IMR-90 (cell line): ENCODE results near the gene RAB20. TPM values are rescaled to one million over a fixed set of nuclear protein-coding genes. Genes with fewer than 3 reads are reported as not detected.

Experiments
- ATAC-seq: fragments of 200-7000 bp; cut with Tn5 transposase; 2 replicates; pipeline ENCODE4 v1.9.1; 2020; ENCODE audit warnings: low read depth, mild to moderate bottlenecking, moderate library complexity
- BruUV-seq: library from RNA; stranded (reverse); fragments of 400-500 nt; replicated peaks from 2 replicates; lab custom pipeline; 2021; lab: Mats Ljungman, UMichigan
- CTCF ChIA-PET: fragments of 300-600 bp; formaldehyde crosslinking; extraction: SDS; loops from one replicate; lab custom pipeline; 2021; ENCODE audit warnings: antibody characterized with exemption; lab: Yijun Ruan, JAX
- POLR2A ChIA-PET: fragments of 300-600 bp; sonication (Branson Sonifier 250); formaldehyde crosslinking; loops from one replicate; lab custom pipeline; 2022; ENCODE audit warnings: antibody characterized with exemption; ENCODE audit not compliant: unreplicated experiment; lab: Charles Lee
- DNase-seq: peaks from one replicate; pipeline ENCODE4 v3.0.0; 2013
- H2AFZ ChIP-seq: replicated peaks from 2 replicates; pipeline ENCODE3; 2013; ENCODE audit warnings: low read length, mild to moderate bottlenecking; ENCODE audit not compliant: poor library complexity
- H2AK5ac ChIP-seq: 2 replicates; pipeline ENCODE4 v1.6.1; 2013; ENCODE audit warnings: low read depth, low read length, inconsistent platforms
- H2AK9ac ChIP-seq: replicated peaks from 2 replicates; pipeline ENCODE3; 2013; ENCODE audit warnings: mild to moderate bottlenecking, low read depth, low read length, moderate library complexity; ENCODE audit not compliant: poor library complexity
- H2BK120ac ChIP-seq: 2 replicates; pipeline ENCODE4 v1.6.1; 2013; ENCODE audit warnings: low read depth, low read length, inconsistent platforms
- H2BK15ac ChIP-seq: 3 replicates; pipeline ENCODE4 v1.6.1; 2013; ENCODE audit warnings: low read depth, low read length, inconsistent platforms
- H2BK20ac ChIP-seq: 2 replicates; pipeline ENCODE4 v1.6.1; 2013; ENCODE audit warnings: low read depth, mild to moderate bottlenecking, inconsistent platforms, low read length, moderate library complexity
- H2BK5ac ChIP-seq: 2 replicates; pipeline ENCODE4 v1.6.1; 2013; ENCODE audit warnings: mild to moderate bottlenecking, low read depth, low read length, inconsistent platforms; ENCODE audit not compliant: poor library complexity, severe bottlenecking
- H3K14ac ChIP-seq: replicated peaks from 2 replicates; pipeline ENCODE4 v1.6.1; 2013; ENCODE audit warnings: low read depth, low read length, inconsistent platforms
- H3K18ac ChIP-seq: 2 replicates; pipeline ENCODE4 v1.6.1; 2013; ENCODE audit warnings: low read depth, low read length, control low read depth
- H3K23ac ChIP-seq: 2 replicates; pipeline ENCODE4 v1.6.1; 2013; ENCODE audit warnings: low read depth, low read length, inconsistent platforms
- H3K27ac ChIP-seq: 2 replicates; pipeline ENCODE4 v1.5.1; 2013; ENCODE audit warnings: mild to moderate bottlenecking, control low read depth, low read length; ENCODE audit not compliant: insufficient read depth
- H3K27me3 ChIP-seq: 2 replicates; pipeline ENCODE4 v1.6.1; 2013; ENCODE audit warnings: low read length; ENCODE audit not compliant: control insufficient read depth, insufficient read depth
- H3K36me3 ChIP-seq: 2 replicates; pipeline ENCODE4 v1.6.1; 2013; ENCODE audit warnings: low read length, mixed read lengths; ENCODE audit not compliant: control insufficient read depth, insufficient read depth
- H3K4ac ChIP-seq: 2 replicates; pipeline ENCODE4 v1.6.1; 2013; ENCODE audit warnings: low read depth, low read length, inconsistent platforms
- H3K4me1 ChIP-seq: 2 replicates; pipeline ENCODE4 v1.6.1; 2013; ENCODE audit warnings: low read length, mixed read lengths; ENCODE audit not compliant: control insufficient read depth, insufficient read depth
- H3K4me2 ChIP-seq: 2 replicates; pipeline ENCODE4 v1.6.1; 2013; ENCODE audit warnings: low read depth, mild to moderate bottlenecking, control low read depth, low read length, moderate library complexity
- H3K4me3 ChIP-seq: 2 replicates; pipeline ENCODE4 v1.5.1; 2013; ENCODE audit warnings: low read depth, mild to moderate bottlenecking, control low read depth, low read length, moderate library complexity; ENCODE audit not compliant: insufficient read depth
- H3K56ac ChIP-seq: 2 replicates; pipeline ENCODE4 v1.6.1; 2013; ENCODE audit warnings: low read length, inconsistent platforms; ENCODE audit not compliant: insufficient read depth; ENCODE audit errors: extremely low read depth
- H3K79me1 ChIP-seq, 2 experiments: 2 replicates each; pipeline ENCODE4 v1.6.1; 2013; ENCODE audit warnings: low read length in 2 of 2, inconsistent platforms in 1 of 2, low read depth in 1 of 2
- H3K9ac ChIP-seq: 2 replicates; pipeline ENCODE4 v1.6.1; 2013; ENCODE audit warnings: low read depth, low read length, control low read depth
- H3K9me1 ChIP-seq: 2 replicates; pipeline ENCODE4 v1.6.1; 2013; ENCODE audit warnings: low read length, inconsistent platforms; ENCODE audit not compliant: insufficient read depth
- H3K9me3 ChIP-seq: 2 replicates; pipeline ENCODE4 v1.6.1; 2013; ENCODE audit warnings: low read length; ENCODE audit not compliant: control insufficient read depth, insufficient read depth
- H4K20me1 ChIP-seq: 2 replicates; pipeline ENCODE4 v1.6.1; 2013; ENCODE audit warnings: low read length, inconsistent platforms; ENCODE audit not compliant: insufficient read depth
- H4K5ac ChIP-seq: 2 replicates; pipeline ENCODE4 v1.6.1; 2013; ENCODE audit warnings: mild to moderate bottlenecking, low read depth, low read length, control low read depth
- H4K8ac ChIP-seq, 2 experiments: 2 replicates each; pipeline ENCODE4 v1.6.1; 2013; ENCODE audit warnings: low read depth in 2 of 2, low read length in 2 of 2, control low read depth in 1 of 2, inconsistent platforms in 1 of 2
- H4K91ac ChIP-seq: 2 replicates; pipeline ENCODE4 v1.6.1; 2013; ENCODE audit warnings: low read depth, low read length, inconsistent platforms; ENCODE audit not compliant: insufficient read depth
- CEBPB ChIP-seq: IDR thresholded peaks from 2 replicates; pipeline ENCODE4 v1.6.1; 2012; ENCODE audit warnings: low read depth, low read length, improper control_type of control experiment
- CHD1 ChIP-seq: IDR thresholded peaks from 2 replicates; pipeline ENCODE4 v1.6.1; 2012; ENCODE audit warnings: low read depth, low read length, improper control_type of control experiment
- MAFK ChIP-seq: IDR thresholded peaks from 2 replicates; pipeline ENCODE4 v1.6.1; 2012; ENCODE audit warnings: low read depth, low read length, improper control_type of control experiment
- MAZ ChIP-seq: IDR thresholded peaks from 2 replicates; pipeline ENCODE4 v1.6.1; 2012; ENCODE audit warnings: low read depth, mild to moderate bottlenecking, low read length, improper control_type of control experiment, moderate library complexity, borderline replicate concordance
- MXI1 ChIP-seq: IDR thresholded peaks from 2 replicates; pipeline ENCODE4 v1.6.1; 2012; ENCODE audit warnings: low read depth, mild to moderate bottlenecking, low read length, moderate library complexity, borderline replicate concordance
- RAD21 ChIP-seq: IDR thresholded peaks from 2 replicates; pipeline ENCODE4 v1.6.1; 2012; ENCODE audit warnings: low read length, improper control_type of control experiment
- RCOR1 ChIP-seq: IDR thresholded peaks from 2 replicates; pipeline ENCODE4 v1.6.1; 2012; ENCODE audit warnings: mild to moderate bottlenecking, low read length, improper control_type of control experiment; ENCODE audit not compliant: insufficient replicate concordance
- RFX5 ChIP-seq: IDR thresholded peaks from 2 replicates; pipeline ENCODE4 v1.8.0; 2012; ENCODE audit warnings: low read depth, mild to moderate bottlenecking, low read length, moderate library complexity
- USF2 ChIP-seq: fragments of 150-350 bp; IDR thresholded peaks from 2 replicates; pipeline ENCODE4 v1.6.1; 2017; ENCODE audit warnings: mild to moderate bottlenecking, antibody characterized with exemption, low read length, low read depth
- WGBS, 2 experiments: methylation state at CpG; one replicate each; pipeline versions ENCODE4 v1.1.5 to v1.1.7; 2013; ENCODE audit warnings: missing lambda C conversion rate in 2 of 2; ENCODE audit not compliant: insufficient read length in 1 of 2; ENCODE audit errors: extremely low coverage in 2 of 2; 5-methylcytosine and 5-hydroxymethylcytosine counted together
- dilution Hi-C: fragments of 300-500 bp; cut with HindIII; formaldehyde crosslinking; loops from one replicate; pipeline ENCODE4 v1.14.3; 2018; ENCODE audit warnings: low sequenced_read_pairs; ENCODE audit not compliant: unreplicated experiment
- in situ Hi-C: fragments of 300-500 bp; cut with MboI; formaldehyde crosslinking; loops from 3 replicates; pipeline ENCODE4 v1.14.3; 2019; ENCODE audit warnings: low sequenced_read_pairs, inconsistent platforms, mixed read lengths
- intact Hi-C: fragments of 100-400 bp; cut with micrococcal nuclease; formaldehyde crosslinking; loops from 2 replicates; pipeline ENCODE4 v1.10.0; 2022
- polyA plus RNA-seq, 3 experiments: library from polyadenylated mRNA; depleted of rRNA; stranded (reverse); fragments of >200 nt; gene quantifications; 2 replicates each; pipeline ENCODE4 v1.2.3, GENCODE V29; 2012; ENCODE audit warnings: low replicate concordance in 1 of 3
- total RNA-seq: library from RNA; depleted of rRNA; stranded (reverse); fragments of >200 nt; gene quantifications from 2 replicates; pipeline ENCODE4 v1.2.3, GENCODE V29; 2012
- TF ChIP-seq, protein P1 (sequence below): conservative IDR thresholded peaks from 2 replicates; pipeline ENCODE4 v1.5.1; 2012; ENCODE audit warnings: mild to moderate bottlenecking, low read depth, low read length, improper control_type of control experiment

Gene RAB20
- total and polyA plus RNA-seq, 2 of the 4 experiments (the other 2 are of a cell fraction): 3.8 to 5.1 TPM

GRCh38 chr13:110480161-110480560 is 81.4 kb downstream of the RAB20 start:
- Histone ChIP-seq H3K27ac (no peak overlapping the region), H3K18ac (no peak overlapping the region)
- dilution Hi-C loops: no loop called here

More at GRCh38 chr13:110480161-110480560, 81.4 kb downstream of the RAB20 start:
- no peak overlapping the region for H2BK15ac ChIP-seq
- no peak overlapping the region for H4K5ac ChIP-seq
- H2AK5ac ChIP-seq: no peak overlapping the region
- CTCF ChIA-PET: no interaction called here
- no peak overlapping the region for H2BK120ac ChIP-seq
- H3K14ac ChIP-seq: no peak overlapping the region
- no peak overlapping the region for H4K8ac ChIP-seq
- no peak overlapping the region for H3K56ac ChIP-seq
- no peak overlapping the region for H2BK20ac ChIP-seq
- no peaks in the 10 kb centered on the region for H3K27me3 ChIP-seq
- in situ Hi-C loops (no loop called here), intact Hi-C loops (no loop called here)
- H3K36me3 ChIP-seq: peaks cover 77% of the 10 kb centered on the region
- H3K4ac ChIP-seq: no peak overlapping the region
- WGBS, 2 experiments: 100% methylated on average over 1 of the region's 5 CpGs; no CpG with 5 or more reads in 1 of the 2 experiments
- H3K9me1 ChIP-seq: peaks cover 8% of the 10 kb centered on the region; the same call in 1 of the 2 replicates
- H3K23ac ChIP-seq: no peak overlapping the region
- no peak overlapping the region for H3K9ac ChIP-seq
- H4K91ac ChIP-seq: no peak overlapping the region
- no TSS peak for BruUV-seq
- POLR2A ChIA-PET: no interaction called here
- H2BK5ac ChIP-seq: no peak overlapping the region
- DNase-seq (no peak), ATAC-seq (no peak)
- peaks cover 9% of the 10 kb centered on the region for H4K20me1 ChIP-seq
- no peaks in the 10 kb centered on the region for H3K9me3 ChIP-seq
- H2AFZ ChIP-seq: no peak overlapping the region
- H3K79me1 ChIP-seq: peaks cover 19 to 20% of the 10 kb centered on the region in 2 experiments; a peak in 3 of 4 replicates
- TF ChIP-seq USF2 (no peak), RFX5 (no peak), CEBPB (no peak), MAZ (no peak), MXI1 (no peak), RAD21 (no peak), CHD1 (no peak), MAFK (no peak), RCOR1 (no peak)
- TF ChIP-seq, protein P1, sequence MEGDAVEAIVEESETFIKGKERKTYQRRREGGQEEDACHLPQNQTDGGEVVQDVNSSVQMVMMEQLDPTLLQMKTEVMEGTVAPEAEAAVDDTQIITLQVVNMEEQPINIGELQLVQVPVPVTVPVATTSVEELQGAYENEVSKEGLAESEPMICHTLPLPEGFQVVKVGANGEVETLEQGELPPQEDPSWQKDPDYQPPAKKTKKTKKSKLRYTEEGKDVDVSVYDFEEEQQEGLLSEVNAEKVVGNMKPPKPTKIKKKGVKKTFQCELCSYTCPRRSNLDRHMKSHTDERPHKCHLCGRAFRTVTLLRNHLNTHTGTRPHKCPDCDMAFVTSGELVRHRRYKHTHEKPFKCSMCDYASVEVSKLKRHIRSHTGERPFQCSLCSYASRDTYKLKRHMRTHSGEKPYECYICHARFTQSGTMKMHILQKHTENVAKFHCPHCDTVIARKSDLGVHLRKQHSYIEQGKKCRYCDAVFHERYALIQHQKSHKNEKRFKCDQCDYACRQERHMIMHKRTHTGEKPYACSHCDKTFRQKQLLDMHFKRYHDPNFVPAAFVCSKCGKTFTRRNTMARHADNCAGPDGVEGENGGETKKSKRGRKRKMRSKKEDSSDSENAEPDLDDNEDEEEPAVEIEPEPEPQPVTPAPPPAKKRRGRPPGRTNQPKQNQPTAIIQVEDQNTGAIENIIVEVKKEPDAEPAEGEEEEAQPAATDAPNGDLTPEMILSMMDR: no peak
- no peak overlapping the region for H2AK9ac ChIP-seq
- H3K4me2 ChIP-seq: no peak overlapping the region
- no peak overlapping the region for H3K4me3 ChIP-seq
- H3K4me1 ChIP-seq: no peaks in the 10 kb centered on the region; the same call in 1 of the 2 replicates
